Stimulated activated CD4-positive, alpha-beta T cell treated with anti-CD3 and anti-CD28 coated beads, Interleukin-2, amount 100 ng/mL, for 24 hours (primary cell): ENCODE data around the gene DGKB.

Experiments
- DNase-seq, 2 donors: peaks; one replicate each; pipeline ENCODE4 v3.0.0-alpha.2; 2020

DGKB gene

GRCh38 chr7:14258861-14259260, 643.7 kb downstream of the DGKB start:
- DNase-seq, result no peak

DNA sequence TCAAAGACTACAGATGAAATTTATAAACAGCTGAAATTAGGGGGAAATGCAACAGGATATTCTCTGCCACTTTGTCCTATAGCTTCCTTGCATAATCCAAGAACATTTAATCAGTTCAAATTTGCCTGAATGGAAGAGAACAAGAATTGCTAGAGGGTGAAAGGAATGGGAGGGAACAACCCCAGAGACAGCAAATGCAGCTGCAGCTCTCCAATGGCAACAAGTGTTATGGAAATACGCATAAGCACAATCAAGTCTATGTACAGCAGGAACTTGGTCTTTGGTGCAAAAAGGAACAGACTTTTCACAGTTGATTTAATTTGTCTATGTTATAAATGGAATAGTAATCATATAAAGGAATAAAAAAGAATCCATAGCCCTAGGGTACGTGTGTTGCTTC, 644.1 kb downstream of the DGKB start:
- DNase-seq, result no peak

- no peak for DNase-seq
Measured at GRCh38 chr7:14252458-14252857, 650.1 kb downstream of the DGKB start.

DNA sequence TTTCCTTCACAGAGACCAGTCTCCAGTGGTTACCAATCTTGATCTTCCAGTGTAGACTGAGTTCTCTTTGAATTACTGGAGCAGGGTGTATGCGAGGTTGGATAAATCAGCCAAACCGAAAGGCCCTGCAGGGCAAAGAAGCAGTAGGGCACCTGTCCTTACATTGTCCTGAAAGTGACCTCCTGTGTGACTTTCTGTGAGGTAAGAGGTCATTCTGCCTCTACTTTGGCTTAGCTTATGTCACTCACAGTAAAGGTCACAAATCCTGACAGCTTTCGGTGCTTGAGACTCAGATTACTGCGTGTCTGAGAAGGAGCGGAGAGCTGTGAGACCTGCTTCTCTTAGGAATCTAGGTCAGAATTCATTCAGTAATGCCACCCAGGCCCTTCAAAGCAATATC, 660.4 kb downstream of the DGKB start:
- DNase-seq, result no peak

GRCh38 chr7:14236834-14237233, 665.7 kb downstream of the DGKB start:
- no peak for DNase-seq

- DNase-seq, result no peak
Measured at GRCh38 chr7:14235056-14235455, 667.5 kb downstream of the DGKB start.

GRCh38 chr7:14233868-14234369, 668.6 kb downstream of the DGKB start:
- no peak for DNase-seq

GRCh38 chr7:14233076-14233867, 669.3 kb downstream of the DGKB start:
- no peak for DNase-seq

DNA sequence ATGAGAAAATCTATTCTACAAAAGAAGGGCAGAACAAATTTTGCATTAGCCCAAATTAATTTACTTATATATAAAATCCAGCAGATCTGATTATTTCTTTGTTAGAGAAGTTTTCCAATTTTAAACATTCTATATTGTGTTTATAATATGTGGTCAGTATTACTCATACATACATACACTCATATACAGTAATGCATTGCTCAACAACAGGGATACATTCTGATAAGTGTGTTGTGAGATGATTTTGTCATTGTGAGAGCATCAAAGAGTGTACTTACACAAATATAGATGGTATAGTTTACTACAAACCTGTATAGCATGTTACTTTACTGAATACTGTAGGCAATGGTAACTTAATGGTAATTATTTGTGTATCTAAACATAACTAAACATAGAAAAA, 673.5 kb downstream of the DGKB start:
- no peak for DNase-seq

DNA sequence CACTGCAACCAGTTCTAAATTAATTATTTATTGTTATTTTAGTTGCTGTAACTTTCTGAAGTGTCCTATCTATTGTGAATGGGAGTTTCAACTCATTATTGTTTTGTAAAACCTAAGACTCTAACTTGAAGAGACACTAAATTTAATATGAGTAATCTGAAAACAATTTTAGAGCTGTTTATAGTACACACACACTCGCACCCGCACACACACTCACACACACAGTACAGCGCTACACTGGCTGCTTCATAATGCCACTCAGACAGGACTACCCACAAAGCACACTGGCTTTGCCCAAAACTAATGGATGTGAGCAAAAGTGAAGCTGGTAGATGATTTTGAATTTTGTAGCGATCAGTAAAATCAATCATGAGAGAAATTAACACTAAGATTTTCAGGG, 674.2 kb downstream of the DGKB start:
- no peak for DNase-seq

GRCh38 chr7:14226126-14226525, 676.4 kb downstream of the DGKB start:
- DNase-seq, result no peak

- no peak for DNase-seq
Measured at GRCh38 chr7:14219125-14219524, 683.4 kb downstream of the DGKB start.

DNA sequence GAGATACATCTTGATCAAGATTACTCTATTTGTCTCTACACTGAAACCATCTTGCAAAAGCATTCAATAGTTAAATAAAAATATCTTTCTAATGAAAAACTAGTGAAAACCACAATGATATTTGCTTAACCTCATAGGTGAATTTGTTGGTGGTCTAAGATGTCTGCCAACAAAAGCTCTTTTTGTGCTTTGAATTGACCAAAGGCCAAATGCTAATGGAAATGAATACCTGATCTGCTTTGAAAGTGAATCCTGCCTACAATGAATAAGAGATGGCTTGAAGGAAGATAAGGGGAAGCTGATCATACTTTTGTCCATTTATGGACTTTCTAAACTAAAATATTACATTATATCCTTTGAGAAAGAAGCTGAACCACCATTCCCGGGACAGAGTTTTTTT, 684.2 kb downstream of the DGKB start:
- DNase-seq, result no peak

GRCh38 chr7:14209896-14210484, 692.6 kb downstream of the DGKB start:
- DNase-seq, result no peak

- DNase-seq, result no peak
Measured at GRCh38 chr7:14207711-14208110, 694.8 kb downstream of the DGKB start.

DNA sequence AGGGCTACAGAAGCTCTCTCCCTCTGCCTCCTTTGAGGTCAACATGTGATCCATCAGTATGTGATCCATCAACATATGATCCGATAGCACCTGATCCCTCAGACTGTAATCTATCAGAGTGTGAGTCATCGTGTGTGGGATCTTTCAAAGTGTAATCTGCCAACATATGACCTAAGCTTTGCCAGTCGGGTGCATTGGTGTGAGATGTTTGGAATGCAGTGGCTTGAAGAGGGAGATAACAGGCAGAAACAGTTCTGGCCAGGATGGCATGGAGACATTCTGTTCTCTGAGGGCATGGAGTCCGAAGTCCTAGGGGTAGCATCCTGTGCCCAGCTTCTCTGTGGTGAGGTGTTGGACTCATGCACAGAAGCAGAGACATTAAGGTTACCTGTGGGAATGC, 695.4 kb downstream of the DGKB start:
- DNase-seq, result no peak

DNA sequence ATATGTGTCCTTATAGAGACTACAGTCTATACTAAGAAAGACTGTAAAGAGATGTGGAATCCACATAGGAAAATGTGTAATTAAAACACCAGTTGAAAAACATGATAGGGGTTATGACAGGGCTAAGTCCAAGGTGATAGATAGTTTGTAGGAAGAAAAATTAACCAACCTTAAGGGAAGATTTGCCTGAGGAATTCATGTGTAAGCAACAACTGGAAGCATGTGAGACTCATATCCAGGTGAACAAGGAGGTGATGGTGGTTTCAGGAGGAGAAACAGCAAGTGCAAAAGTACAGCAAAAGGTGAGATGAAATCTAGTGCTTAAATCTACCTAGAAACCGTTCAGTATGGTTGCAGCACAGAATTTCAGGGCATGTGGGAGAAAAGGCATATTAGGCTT, 696.4 kb downstream of the DGKB start:
- no peak for DNase-seq

DNA sequence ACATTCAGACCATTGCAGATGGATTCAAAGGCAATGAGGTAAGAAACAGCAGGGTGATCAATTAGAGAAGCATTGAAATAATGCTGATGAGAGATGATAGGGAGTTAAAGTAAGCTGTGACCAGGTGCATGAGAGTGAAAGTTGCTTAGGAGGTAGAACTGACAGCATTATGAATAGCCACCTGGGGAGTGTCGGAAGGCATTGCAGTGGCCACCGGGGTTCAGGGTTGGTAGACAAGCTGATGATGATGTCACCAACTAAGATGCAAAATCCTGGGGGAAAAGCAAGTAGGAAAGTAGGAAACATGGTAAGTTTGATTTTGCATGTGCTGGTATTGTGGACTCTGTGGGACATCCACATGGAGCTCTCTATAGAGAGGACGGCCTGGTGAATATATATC, 701.2 kb downstream of the DGKB start:
- DNase-seq, result no peak

DNA sequence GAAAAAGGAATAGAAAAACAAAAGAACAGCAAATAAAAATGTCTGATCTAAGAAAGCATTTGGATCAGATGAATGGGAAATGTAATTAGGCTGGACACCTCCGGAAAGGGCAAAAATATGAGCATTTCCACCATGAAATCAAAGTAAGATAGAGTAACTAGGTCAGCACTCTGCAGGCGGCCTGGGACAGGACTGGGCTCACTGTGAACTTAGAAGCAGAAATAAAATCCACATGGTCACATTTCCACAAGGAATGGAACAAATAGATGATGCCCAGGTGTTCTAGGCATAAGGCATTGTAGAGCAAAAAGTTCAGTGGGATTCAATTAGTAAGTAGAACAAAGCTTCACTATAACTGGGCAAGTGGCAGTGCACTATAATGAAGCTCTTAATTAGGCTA, 703.2 kb downstream of the DGKB start:
- DNase-seq, result no peak

- DNase-seq, result no peak
Measured at GRCh38 chr7:14197280-14197679, 705.3 kb downstream of the DGKB start.

DNA sequence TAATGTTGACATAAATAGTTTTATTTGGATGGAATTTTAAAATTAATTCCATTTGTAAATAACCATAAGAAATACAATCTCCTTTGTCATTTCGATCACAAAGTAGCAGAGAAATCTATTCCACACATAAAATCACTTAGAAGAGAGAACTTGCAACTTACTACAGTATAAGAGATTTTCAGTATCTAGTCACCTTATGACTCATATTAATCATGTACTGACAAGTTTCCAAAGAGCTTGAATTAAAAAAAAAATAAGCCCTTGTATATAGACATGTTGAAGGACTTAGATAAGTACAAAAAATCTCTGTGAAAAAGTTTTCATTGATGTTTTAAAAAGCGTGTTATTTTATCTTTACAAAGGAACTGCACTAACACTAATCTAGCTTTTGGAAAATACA, 706.0 kb downstream of the DGKB start:
- no peak for DNase-seq

DNA sequence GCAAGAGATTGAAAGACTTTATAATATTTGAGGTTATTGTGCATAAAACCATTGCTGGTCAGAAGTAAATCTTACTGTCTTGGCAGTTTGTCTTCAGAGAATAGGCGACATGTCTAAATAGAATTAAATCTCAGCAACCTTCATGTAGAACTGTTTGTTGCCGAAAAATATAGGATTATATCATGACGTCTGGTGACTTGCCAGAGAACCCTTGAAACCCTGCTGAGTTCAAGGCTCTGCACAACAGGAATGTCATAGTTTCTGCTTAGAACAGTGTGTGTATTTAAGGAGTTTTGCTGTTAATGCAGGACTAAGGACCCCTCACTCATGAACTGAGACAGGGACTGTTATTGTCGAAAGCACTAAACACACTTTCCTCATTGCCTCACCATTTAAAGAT, 706.7 kb downstream of the DGKB start:
- no peak for DNase-seq

GRCh38 chr7:14195079-14195478, 707.5 kb downstream of the DGKB start:
- DNase-seq, result no peak

DNA sequence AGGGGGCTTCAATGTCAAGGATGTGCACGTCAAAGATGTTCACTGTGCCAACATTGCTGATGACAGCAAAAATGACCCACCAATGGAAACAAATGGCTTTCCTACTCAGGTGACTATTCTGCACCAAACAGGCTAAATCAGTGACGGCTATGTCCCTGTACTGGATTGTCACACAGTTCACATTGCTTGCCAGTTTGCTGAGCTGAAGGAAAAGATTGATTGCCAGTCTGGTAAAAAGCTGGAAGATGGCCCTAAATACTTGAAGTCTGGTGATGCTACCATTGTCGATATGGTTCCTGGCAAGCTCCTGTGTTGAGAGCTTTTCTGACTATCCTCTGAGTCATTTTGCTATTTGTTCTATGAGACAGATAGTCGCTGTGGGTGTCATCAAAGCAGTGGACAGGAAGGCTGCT, 710.9 kb downstream of the DGKB start:
- DNase-seq, result no peak
